B cell (primary cell): ENCODE results near the gene PRSS50. TPM values are rescaled to one million over a fixed set of nuclear protein-coding genes. Genes with fewer than 3 reads are reported as not detected.

Experiments
- ATAC-seq: fragments of 200-7000 bp; cut with Tn5 transposase; one replicate; pipeline ENCODE4 v1.10.0; 2021; ENCODE audit warnings: low read depth, mild to moderate bottlenecking, moderate number of reproducible peaks, moderate library complexity
- CTCF ChIA-PET: fragments of 350-600 bp; sonication (Branson Sonifier 250); formaldehyde crosslinking; loops from one replicate; lab custom pipeline; 2021; ENCODE audit warnings: antibody characterized with exemption, inconsistent platforms; lab: Charles Lee
- POLR2A ChIA-PET: fragments of 350-600 bp; sonication (Branson Sonifier 250); formaldehyde crosslinking; loops from one replicate; lab custom pipeline; 2021; ENCODE audit warnings: antibody characterized with exemption; lab: Charles Lee
- DNase-seq: peaks from one replicate; pipeline ENCODE4 v3.0.0; 2013
- H2AFZ ChIP-seq: 2 replicates; pipeline ENCODE4 v1.6.1; 2012; ENCODE audit warnings: mild to moderate bottlenecking, low read depth, low read length; ENCODE audit not compliant: insufficient read depth, poor library complexity, severe bottlenecking
- H3K27ac ChIP-seq, 2 donors: 1 replicate in 1 of 2; 2 replicates in 1 of 2; pipeline ENCODE4 v1.5.1; 2012 to 2013; ENCODE audit warnings: low read length in 2 of 2, mild to moderate bottlenecking in 2 of 2, moderate library complexity in 1 of 2
- H3K27me3 ChIP-seq, 4 experiments: fragments of 200-600 bp in 1 of 4; sonication (generic) in 1 of 4; replicated peaks in 1 of 4; 1 replicate in 2 of 4; 2 replicates in 2 of 4; pipeline versions ENCODE4 v1.6.1 to v1.7.0; 2013 to 2016; ENCODE audit warnings: low read length in 3 of 4, mild to moderate bottlenecking in 2 of 4, mixed read lengths in 1 of 4, moderate library complexity in 1 of 4; ENCODE audit not compliant: insufficient read depth in 4 of 4, control insufficient read depth in 3 of 4; ENCODE audit errors: control extremely low read depth in 1 of 4
- H3K36me3 ChIP-seq, 2 experiments: replicated peaks in 1 of 2; 1 replicate in 1 of 2; 2 replicates in 1 of 2; pipeline versions ENCODE4 v1.6.1 to v1.7.1; 2013; ENCODE audit warnings: low read length in 1 of 2; ENCODE audit not compliant: insufficient read depth in 2 of 2, control insufficient read depth in 1 of 2; ENCODE audit errors: control extremely low read depth in 1 of 2, extremely low read depth in 1 of 2
- H3K4me1 ChIP-seq, 2 donors: fragments of 200-600 bp in 1 of 2; sonication (generic) in 1 of 2; 1 replicate in 1 of 2; 2 replicates in 1 of 2; pipeline versions ENCODE4 v1.5.1 to v1.6.1; 2013 to 2017; ENCODE audit warnings: low read length in 2 of 2; ENCODE audit not compliant: control insufficient read depth in 2 of 2, insufficient read depth in 2 of 2
- H3K4me2 ChIP-seq: replicated peaks from 2 replicates; pipeline ENCODE3; 2012; ENCODE audit warnings: mild to moderate bottlenecking, low read depth, low read length; ENCODE audit not compliant: poor library complexity, severe bottlenecking
- H3K4me3 ChIP-seq, 5 experiments: fragments of 200-600 bp in 1 of 5; sonication (generic) in 1 of 5; 1 replicate in 3 of 5; 2 replicates in 2 of 5; pipeline versions ENCODE4 v1.5.1 to v1.7.0; 2011 to 2016; ENCODE audit warnings: low read length in 4 of 5, mild to moderate bottlenecking in 4 of 5, low read depth in 2 of 5, control low read depth in 1 of 5, moderate library complexity in 1 of 5; ENCODE audit not compliant: insufficient read depth in 1 of 5; ENCODE audit errors: control extremely low read depth in 1 of 5, extremely low read depth in 1 of 5
- H3K79me2 ChIP-seq: fragments of 200-600 bp; sonication (generic); one replicate; pipeline ENCODE4 v1.6.0; 2016; ENCODE audit warnings: low read length; ENCODE audit not compliant: control insufficient read depth, insufficient read depth
- H3K9ac ChIP-seq: fragments of 200-600 bp; sonication (generic); 2 replicates; pipeline ENCODE4 v1.6.1; 2017; ENCODE audit warnings: mild to moderate bottlenecking, low read length, moderate library complexity
- H3K9me3 ChIP-seq, 3 donors: one replicate each; pipeline versions ENCODE4 v1.6.1 to v1.7.1; 2013; ENCODE audit warnings: low read length in 2 of 3; ENCODE audit not compliant: control insufficient read depth in 2 of 3, insufficient read depth in 1 of 3; ENCODE audit errors: control extremely low read depth in 1 of 3
- H4K20me1 ChIP-seq: 2 replicates; pipeline ENCODE4 v1.6.0; 2012; ENCODE audit warnings: mild to moderate bottlenecking, low read length; ENCODE audit not compliant: insufficient read depth, control insufficient read depth, poor library complexity, severe bottlenecking
- H3K27ac Mint-ChIP-seq: one replicate; pipeline ENCODE4 v1.8.0; 2021; ENCODE audit warnings: mixed read lengths
- H3K27me3 Mint-ChIP-seq: one replicate; pipeline ENCODE4 v1.8.0; 2021; ENCODE audit warnings: mixed read lengths
- H3K4me1 Mint-ChIP-seq: one replicate; pipeline ENCODE4 v1.8.0; 2021; ENCODE audit warnings: mixed read lengths
- H3K4me3 Mint-ChIP-seq: one replicate; pipeline ENCODE4 v1.8.0; 2021; ENCODE audit warnings: mixed read lengths
- H3K9me3 Mint-ChIP-seq: one replicate; pipeline ENCODE4 v1.8.0; 2022; ENCODE audit warnings: mixed read lengths; ENCODE audit not compliant: insufficient read depth
- CTCF ChIP-seq: fragments of 200-600 bp; IDR thresholded peaks from one replicate; pipeline ENCODE4 v1.8.0; 2022; ENCODE audit warnings: antibody characterized with exemption, mild to moderate bottlenecking
- EZH2 ChIP-seq: IDR thresholded peaks from 2 replicates; pipeline ENCODE4 v1.6.1; 2012; ENCODE audit warnings: borderline replicate concordance, low read depth, mild to moderate bottlenecking, moderate library complexity, low read length; ENCODE audit not compliant: insufficient read depth, poor library complexity, severe bottlenecking
- WGBS: methylation state at CpG from one replicate; pipeline ENCODE4 v1.1.5; 2013; ENCODE audit warnings: missing lambda C conversion rate; ENCODE audit not compliant: insufficient coverage; 5-methylcytosine and 5-hydroxymethylcytosine counted together
- intact Hi-C: fragments of 100-400 bp; cut with micrococcal nuclease; formaldehyde crosslinking; loops from one replicate; pipeline ENCODE4 v1.10.0; 2022
- polyA plus RNA-seq: library from polyadenylated mRNA; depleted of rRNA; stranded (reverse); fragments of >200 nt; gene quantifications from 2 replicates; pipeline ENCODE4 v1.2.3, GENCODE V29; 2012
- total RNA-seq, 2 donors: library from RNA; stranded (reverse); fragments of 120-200 nt in 1 of 2; gene quantifications; 1 replicate in 1 of 2; 2 replicates in 1 of 2; pipeline versions ENCODE4 v1.2.3 to v1.2.4, GENCODE V29; 2013 to 2022

The PRSS50 gene
- total and polyA plus RNA-seq, 2 donors (not counting 1 experiment from before 2014, with no cell fraction given): 0.09 to 0.10 TPM

- no peak for ATAC-seq
- Histone ChIP-seq H3K27ac (no peak overlapping the region), H2AFZ (no peak overlapping the region), H3K4me1 (no peaks in the 10 kb centered on the region), H3K4me3 (no peak overlapping the region), H3K9ac (no peak overlapping the region), H3K4me2 (no peak overlapping the region), H3K9me3 (peaks cover 0 to 5% (median 0%) of the 10 kb centered on the region in 3 donors), H3K36me3 (no peaks in the 10 kb centered on the region), H3K79me2 (no peaks in the 10 kb centered on the region), H4K20me1 (no peaks in the 10 kb centered on the region), H3K27me3 (no peaks in the 10 kb centered on the region)
- H3K4me3 Mint-ChIP-seq: no peak overlapping the region
- DNase-seq: no peak
- POLR2A ChIA-PET: no interaction called here
- no peaks in the 10 kb centered on the region for H3K4me1 Mint-ChIP-seq
- no peak overlapping the region for H3K27ac Mint-ChIP-seq
- WGBS: 89% methylated on average over 11 of the region's 11 CpGs
- peaks cover 3% of the 10 kb centered on the region for H3K27me3 Mint-ChIP-seq
- TF ChIP-seq CTCF (no peak), EZH2 (no peak)
- intact Hi-C loops: no loop called here
- CTCF ChIA-PET: no interaction called here
- H3K9me3 Mint-ChIP-seq: no peaks in the 10 kb centered on the region
Observed at GRCh38 chr3:46682974-46683373, 34.7 kb downstream of the PRSS50 start.

- Mint-ChIP-seq H3K27ac (no peak overlapping the region), H3K4me3 (no peak overlapping the region), H3K9me3 (no peaks in the 10 kb centered on the region), H3K27me3 (peaks cover 3% of the 10 kb centered on the region), H3K4me1 (no peaks in the 10 kb centered on the region)
- no peak overlapping the region for H3K9ac ChIP-seq
- H2AFZ ChIP-seq: no peak overlapping the region
- ChIA-PET CTCF (no interaction called here), POLR2A (no interaction called here)
- no peaks in the 10 kb centered on the region for H4K20me1 ChIP-seq
- intact Hi-C loops: no loop called here
- 72% methylated on average over 12 of the region's 13 CpGs for WGBS
- TF ChIP-seq CTCF (no peak), EZH2 (no peak)
- ATAC-seq (no peak), DNase-seq (no peak)
- no peak overlapping the region for H3K4me2 ChIP-seq
- H3K27me3 ChIP-seq: no peaks in the 10 kb centered on the region
- no peaks in the 10 kb centered on the region for H3K36me3 ChIP-seq
- H3K27ac ChIP-seq: no peak overlapping the region
- no peak overlapping the region for H3K4me3 ChIP-seq
- no peaks in the 10 kb centered on the region for H3K4me1 ChIP-seq
- H3K79me2 ChIP-seq: no peaks in the 10 kb centered on the region
- H3K9me3 ChIP-seq: peaks cover 0 to 5% (median 0%) of the 10 kb centered on the region in 3 donors
Observed at GRCh38 chr3:46681856-46682540, 35.7 kb downstream of the PRSS50 start.
